GM08714 (cell line): ENCODE data around the gene PLK4.

Experiments
- H3K4me3 ChIP-seq: fragments of 200-500 bp; sonication (Bioruptor generic); 2 replicates; pipeline ENCODE4 v1.5.1; 2014; ENCODE audit warnings: mild to moderate bottlenecking, low read length, inconsistent platforms
- ZNF274 ChIP-seq: IDR thresholded peaks from 2 replicates; pipeline ENCODE4 v1.6.1; 2012; ENCODE audit warnings: mild to moderate bottlenecking, low read depth, low read length

PLK4 gene

GRCh38 chr4:127880763-127881562 is at the start of gene PLK4:
Gene PLK4, plus strand, starts transcription at chr4:127880893. Its CDS starts 242 bp downstream, at chr4:127881135.
- peak within 1 kb of the TSS; percentile 88 for H3K4me3 ChIP-seq
- no peak for TF ChIP-seq ZNF274

- H3K4me3 ChIP-seq: no peak overlapping the region
- TF ChIP-seq ZNF274: no peak
These were observed 48.1 kb upstream of the PLK4 start for GRCh38 chr4:127832585-127832984.

GRCh38 chr4:127843704-127844600 is 36.7 kb upstream of the PLK4 start:
- H3K4me3 ChIP-seq: no peak overlapping the region
- no peak for TF ChIP-seq ZNF274

GRCh38 chr4:127844601-127845116 is 36.0 kb upstream of the PLK4 start:
- H3K4me3 ChIP-seq: no peak overlapping the region
- no peak for TF ChIP-seq ZNF274

GRCh38 chr4:127846061-127846460 is 34.6 kb upstream of the PLK4 start:
- no peak for TF ChIP-seq ZNF274
- no peak overlapping the region for H3K4me3 ChIP-seq

DNA sequence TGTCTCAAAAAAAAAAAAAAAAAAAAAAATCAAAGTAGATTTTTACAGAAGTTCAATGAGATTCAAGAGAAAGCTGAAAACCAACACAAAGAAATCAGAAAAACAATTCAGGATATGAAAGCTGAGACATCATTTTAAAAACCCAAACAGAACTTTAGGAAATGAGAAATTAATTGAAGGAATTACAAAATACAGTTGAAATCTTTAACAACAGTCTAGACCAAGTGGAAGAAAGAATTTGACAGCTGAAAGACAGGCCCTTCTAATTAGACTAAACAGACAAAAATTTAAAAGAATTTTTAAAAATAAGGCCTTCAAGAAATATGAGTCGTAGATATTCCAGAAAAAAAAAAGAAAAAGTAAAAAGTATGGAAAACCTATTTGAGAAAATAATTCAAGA is 33.9 kb upstream of the PLK4 start:
- no peak for TF ChIP-seq ZNF274
- no peak overlapping the region for H3K4me3 ChIP-seq

DNA sequence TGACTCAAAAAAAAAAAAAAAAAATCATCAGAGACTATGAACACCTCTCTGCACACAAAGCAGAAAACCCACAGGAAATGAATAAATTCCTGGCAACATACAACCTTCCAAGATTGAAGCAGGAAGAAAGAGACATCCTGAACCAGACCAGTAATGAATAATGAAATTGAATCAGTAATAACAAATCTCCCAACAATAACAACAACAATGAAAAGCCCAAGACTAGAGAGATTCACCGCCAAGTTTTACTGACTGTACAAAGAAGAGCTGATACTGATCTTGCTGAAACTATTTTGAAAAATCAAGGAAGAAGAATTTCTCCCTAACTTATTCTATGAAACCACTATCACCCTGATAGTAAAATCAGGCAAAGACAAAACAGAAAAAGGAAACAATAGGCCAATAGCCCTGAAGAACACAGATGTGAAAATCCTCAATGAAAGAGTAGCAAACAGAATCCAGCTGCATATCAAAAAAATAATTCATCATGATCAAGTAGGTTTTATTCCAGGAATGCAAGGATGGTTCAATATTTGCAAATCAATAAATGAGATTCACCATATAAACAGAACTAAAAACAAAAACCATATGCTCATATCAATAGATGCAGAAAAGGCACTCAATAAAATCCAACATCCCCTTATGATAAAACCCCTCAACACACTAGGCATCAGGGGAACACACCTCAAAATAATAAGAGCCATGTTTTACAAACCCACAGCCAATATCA is 31.0 kb upstream of the PLK4 start:
- no peak for TF ChIP-seq ZNF274
- no peak overlapping the region for H3K4me3 ChIP-seq

DNA sequence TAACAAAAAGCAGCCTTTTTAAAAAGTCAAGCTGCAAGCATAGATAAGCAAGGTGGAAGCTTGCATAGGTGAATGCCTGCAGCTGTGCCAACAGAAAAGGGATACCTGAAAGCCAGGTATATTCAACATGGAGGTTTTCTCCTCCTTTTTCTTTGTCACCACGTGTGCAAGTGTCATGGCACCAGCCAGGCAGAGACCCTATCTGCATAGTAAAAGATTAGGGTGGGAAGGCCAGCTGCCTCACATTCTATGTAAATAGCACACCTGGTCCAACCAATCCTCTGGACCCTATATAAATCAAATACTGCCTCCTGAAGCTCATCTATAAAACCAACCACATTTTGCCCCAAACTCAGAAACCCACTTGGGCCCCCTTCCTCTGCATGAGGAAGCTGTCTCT is 28.0 kb upstream of the PLK4 start:
- H3K4me3 ChIP-seq: no peak overlapping the region
- TF ChIP-seq ZNF274: no peak

DNA sequence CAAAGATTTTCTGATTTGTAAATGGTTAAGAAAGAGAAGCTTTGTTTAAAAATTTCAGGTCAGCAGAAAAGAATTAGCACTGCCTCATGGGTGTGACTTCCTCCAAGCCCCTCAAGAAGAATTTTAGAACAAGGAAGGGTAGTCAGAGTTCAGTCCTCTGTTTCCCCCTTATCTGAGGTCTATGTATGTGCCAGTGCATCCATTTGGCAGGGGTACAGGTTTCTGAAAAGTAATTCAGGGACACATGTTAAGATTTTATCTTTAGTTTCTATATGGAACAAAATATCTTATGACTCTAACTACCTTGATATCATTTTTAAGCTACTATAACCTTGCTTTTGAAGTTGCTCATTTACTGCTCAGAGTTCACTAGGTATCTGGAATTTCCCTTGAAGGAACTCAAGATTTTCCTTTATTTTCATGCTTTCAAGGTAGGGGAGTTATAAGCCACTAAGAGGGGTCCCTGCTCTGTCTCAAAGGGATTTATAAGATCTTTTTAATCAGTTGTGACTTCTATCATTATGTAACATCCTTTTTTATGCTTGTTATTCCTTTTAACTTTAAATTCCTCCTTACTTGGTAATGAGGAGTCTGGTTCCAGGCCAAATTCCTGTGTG is 24.4 kb upstream of the PLK4 start:
- no peak overlapping the region; the same call in 1 of the 2 replicates for H3K4me3 ChIP-seq
- no peak for TF ChIP-seq ZNF274

GRCh38 chr4:127856813-127857447 is 23.8 kb upstream of the PLK4 start:
- peak overlapping the region; percentile 57; the same call in 1 of the 2 replicates for H3K4me3 ChIP-seq
- no peak for TF ChIP-seq ZNF274

DNA sequence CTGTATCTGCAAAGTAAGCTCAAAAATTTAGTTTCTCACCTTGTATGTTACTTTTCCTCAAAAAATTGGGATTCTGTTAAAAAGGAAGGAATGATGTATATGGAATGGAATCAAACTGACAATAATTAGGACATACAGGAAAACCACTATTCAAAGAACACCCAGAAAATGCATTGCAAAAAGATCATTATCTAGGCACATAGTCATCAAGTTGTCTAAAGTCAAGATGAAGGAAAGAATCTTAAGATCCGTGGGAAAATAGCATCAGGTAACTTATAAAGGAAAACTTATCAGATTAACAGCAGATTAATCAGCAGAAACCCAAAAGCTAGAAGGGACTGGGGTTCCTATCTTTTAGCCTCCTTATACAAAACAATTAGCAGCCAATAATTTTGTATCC is 23.1 kb upstream of the PLK4 start:
- H3K4me3 ChIP-seq: no peak overlapping the region
- TF ChIP-seq ZNF274: no peak

DNA sequence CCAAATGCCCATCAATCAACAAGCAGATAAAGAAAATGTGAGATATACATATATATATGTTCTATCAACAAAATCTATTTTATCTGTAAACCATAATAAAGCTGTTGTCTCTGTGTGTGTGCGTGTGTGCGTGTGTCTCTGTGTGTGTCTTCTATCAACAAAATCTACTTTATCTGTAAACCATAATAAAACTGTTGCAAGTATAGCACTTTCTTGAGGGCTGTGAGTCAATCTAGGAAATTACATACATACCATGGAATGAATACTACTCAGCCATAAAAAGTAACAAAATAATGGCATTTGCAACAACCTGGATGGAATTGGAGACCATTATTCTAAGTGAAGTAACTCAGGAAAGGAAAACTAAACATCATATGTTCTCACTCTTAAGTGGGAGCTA is 12.5 kb upstream of the PLK4 start:
- no peak overlapping the region for H3K4me3 ChIP-seq
- TF ChIP-seq ZNF274: no peak

GRCh38 chr4:127870281-127870680 is 10.4 kb upstream of the PLK4 start:
- no peak for TF ChIP-seq ZNF274
- no peak overlapping the region for H3K4me3 ChIP-seq

DNA sequence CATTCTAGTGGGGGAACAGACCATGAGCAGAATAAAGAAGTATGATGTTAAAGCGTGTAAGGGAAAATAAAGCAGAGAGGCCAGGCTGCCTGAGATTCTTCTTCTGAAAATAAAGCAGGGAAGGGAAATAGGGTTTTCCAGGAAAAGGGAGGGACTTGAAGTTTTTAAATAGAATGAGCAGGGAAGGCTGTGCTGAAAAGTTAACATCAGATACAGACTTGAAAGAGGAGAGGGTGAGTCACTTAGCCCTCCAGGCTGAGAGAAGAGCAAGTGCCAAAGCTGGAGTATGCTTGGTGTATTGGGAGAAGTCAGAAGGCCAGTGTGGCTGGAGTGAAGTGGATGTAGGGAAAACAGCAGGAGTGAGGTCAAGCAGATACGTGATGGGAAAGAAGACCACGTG is 10.0 kb upstream of the PLK4 start:
- no peak overlapping the region for H3K4me3 ChIP-seq
- no peak for TF ChIP-seq ZNF274
